HCT116 (cell line): ENCODE measurements around the gene SETD1B. TPM values are rescaled to one million over a fixed set of nuclear protein-coding genes. Genes with fewer than 3 reads are reported as not detected.

Experiments used
- ATAC-seq: fragments of 200-7000 bp; cut with Tn5 transposase; 2 replicates; pipeline ENCODE4 v1.9.1; 2020; ENCODE audit warnings: mild to moderate bottlenecking, moderate library complexity
- BruUV-seq: library from RNA; stranded (reverse); fragments of 400-500 nt; replicated peaks from 2 replicates; lab custom pipeline; 2021; lab: Mats Ljungman, UMichigan
- CTCF ChIA-PET: fragments of 300-600 bp; sonication (Branson Sonifier 250); formaldehyde crosslinking; loops from one replicate; lab custom pipeline; 2021; ENCODE audit warnings: antibody characterized with exemption; lab: Charles Lee
- POLR2A ChIA-PET: fragments of 300-600, 350-600 bp; sonication (Branson Sonifier 250); formaldehyde crosslinking; loops from one replicate; lab custom pipeline; 2021; ENCODE audit warnings: antibody characterized with exemption; lab: Charles Lee
- RAD21 ChIA-PET, 2 experiments: fragments of 300-600 bp; sonication (Branson Sonifier 250); formaldehyde crosslinking; loops; one replicate each; lab custom pipeline; 2023; ENCODE audit warnings: low total read pairs in 2 of 2; ENCODE audit not compliant: uncharacterized antibody in 2 of 2, unreplicated experiment in 2 of 2, low non-redundant PET in 1 of 2; lab: Charles Lee
- DNase-seq: peaks from one replicate; pipeline ENCODE4 v3.0.0-alpha.2; 2010; ENCODE audit warnings: low read depth, low spot score
- H2AFZ ChIP-seq: fragments of 200-600 bp; shearing (Covaris generic), sonication (generic); 2 replicates; pipeline ENCODE4 v1.6.1; 2017; ENCODE audit warnings: low read depth, mixed run types, mixed read lengths, antibody characterized with exemption, low read length; ENCODE audit not compliant: poor library complexity, severe bottlenecking
- H3K27ac ChIP-seq: 2 replicates; pipeline ENCODE4 v1.5.1; 2012; ENCODE audit warnings: low read depth, low read length
- H3K27me3 ChIP-seq: fragments of 200-600 bp; sonication (generic); 2 replicates; pipeline ENCODE4 v1.6.1; 2016; ENCODE audit warnings: mixed run types, low read length, mixed read lengths; ENCODE audit not compliant: insufficient read depth
- H3K36me3 ChIP-seq, 2 experiments: fragments of 200-500 bp in 1 of 2; fragments of 200-600 bp in 1 of 2; sonication (Bioruptor generic) in 1 of 2; sonication (generic) in 1 of 2; 2 replicates each; pipeline versions ENCODE4 v1.5.1 to v1.6.1; 2014 to 2016; ENCODE audit warnings: low read length in 2 of 2, inconsistent platforms in 1 of 2, mixed read lengths in 1 of 2, mixed run types in 1 of 2; ENCODE audit not compliant: insufficient read depth in 2 of 2, control insufficient read depth in 1 of 2
- H3K4me1 ChIP-seq, 2 experiments: fragments of 200-600 bp in 1 of 2; sonication (generic) in 1 of 2; 2 replicates each; pipeline versions ENCODE4 v1.5.1 to v1.6.1; 2012 to 2017; ENCODE audit warnings: low read length in 2 of 2, inconsistent platforms in 1 of 2, mild to moderate bottlenecking in 1 of 2, mixed read lengths in 1 of 2, mixed run types in 1 of 2, moderate library complexity in 1 of 2; ENCODE audit not compliant: insufficient read depth in 2 of 2, control insufficient read depth in 1 of 2
- H3K4me2 ChIP-seq: fragments of 200-600 bp; sonication (generic); 2 replicates; pipeline ENCODE4 v1.6.1; 2017; ENCODE audit warnings: mixed run types, low read length, mixed read lengths
- H3K4me3 ChIP-seq, 2 experiments: fragments of 200-600 bp in 1 of 2; sonication (generic) in 1 of 2; replicated peaks in 1 of 2; 2 replicates each; pipeline ENCODE4 v1.5.1; 2011 to 2016; ENCODE audit warnings: low read length in 2 of 2, control low read depth in 1 of 2, low read depth in 1 of 2, mild to moderate bottlenecking in 1 of 2, mixed read lengths in 1 of 2, mixed run types in 1 of 2
- H3K79me2 ChIP-seq: fragments of 200-600 bp; sonication (generic); 2 replicates; pipeline ENCODE4 v1.6.1; 2017; ENCODE audit warnings: mild to moderate bottlenecking, mixed run types, low read length, moderate library complexity, mixed read lengths; ENCODE audit not compliant: insufficient read depth
- H3K9ac ChIP-seq: fragments of 200-600 bp; sonication (generic); 2 replicates; pipeline ENCODE4 v1.6.1; 2016; ENCODE audit warnings: low read length, mixed read lengths
- H3K9me2 ChIP-seq: fragments of 200-600 bp; sonication (generic), shearing (Covaris generic); 2 replicates; pipeline ENCODE4 v1.6.1; 2017; ENCODE audit warnings: mixed run types, mild to moderate bottlenecking, moderate library complexity; ENCODE audit not compliant: insufficient read depth
- H3K9me3 ChIP-seq, 2 experiments: fragments of 200-500 bp in 1 of 2; fragments of 200-600 bp in 1 of 2; sonication (Bioruptor generic) in 1 of 2; sonication (generic) in 1 of 2; 2 replicates each; pipeline ENCODE4 v1.6.1; 2014 to 2017; ENCODE audit warnings: low read length in 2 of 2, mixed read lengths in 2 of 2, inconsistent platforms in 1 of 2, low read depth in 1 of 2, mild to moderate bottlenecking in 1 of 2, mixed run types in 1 of 2, moderate library complexity in 1 of 2; ENCODE audit not compliant: control insufficient read depth in 1 of 2, insufficient read depth in 1 of 2
- H4K20me1 ChIP-seq: fragments of 200-600 bp; sonication (generic), shearing (Covaris generic); 2 replicates; pipeline ENCODE4 v1.6.1; 2017; ENCODE audit warnings: mixed run types, mild to moderate bottlenecking, moderate library complexity; ENCODE audit not compliant: insufficient read depth
- ATF3 ChIP-seq: IDR thresholded peaks from 2 replicates; pipeline ENCODE4 v1.6.1; 2012
- CEBPB ChIP-seq: IDR thresholded peaks from 2 replicates; pipeline ENCODE4 v1.6.1; 2012; ENCODE audit warnings: low read depth
- EZH2 ChIP-seq: fragments of 200-600 bp; sonication (generic); IDR thresholded peaks from 2 replicates; pipeline ENCODE4 v1.6.1; 2017; ENCODE audit warnings: antibody characterized with exemption, mixed run types
- REST ChIP-seq: IDR thresholded peaks from 2 replicates; pipeline ENCODE4 v1.6.1; 2012; ENCODE audit warnings: low read depth
- ZBTB33 ChIP-seq: IDR thresholded peaks from 2 replicates; pipeline ENCODE4 v1.6.1; 2011; ENCODE audit warnings: mild to moderate bottlenecking, low read length, moderate library complexity; ENCODE audit not compliant: insufficient replicate concordance; ENCODE audit errors: extremely low read depth
- ZFX ChIP-seq: fragments of 450-650 bp; IDR thresholded peaks from 2 replicates; pipeline ENCODE4 v1.6.1; 2017
- intact Hi-C: fragments of 100-400 bp; cut with micrococcal nuclease; formaldehyde crosslinking; loops from 2 replicates; pipeline ENCODE4 v1.10.0; 2022
- total RNA-seq: library from RNA; stranded (reverse); gene quantifications from one replicate; pipeline ENCODE4 v1.2.1, GENCODE V29; 2021; ENCODE audit not compliant: unreplicated experiment

Gene SETD1B
- total RNA-seq, 1 experiment from 2014 or later = 17.5 TPM

GRCh38 chr12:121808623-121809022 lies 4.8 kb downstream of the SETD1B start:
- Histone ChIP-seq H3K4me2 (no peak overlapping the region), H3K27ac (no peak overlapping the region), H3K9me3 (no peaks in the 10 kb centered on the region), H3K9ac (no peak overlapping the region), H2AFZ (no peak overlapping the region), H3K4me3 (no peak overlapping the region), H3K27me3 (no peaks in the 10 kb centered on the region), H3K79me2 (peaks cover 81% of the 10 kb centered on the region), H3K36me3 (peaks cover 10 to 27% of the 10 kb centered on the region in 2 experiments; a peak in 3 of 4 replicates), H3K4me1 (peaks cover 13 to 43% of the 10 kb centered on the region in 2 experiments), H3K9me2 (no peaks in the 10 kb centered on the region), H4K20me1 (no peaks in the 10 kb centered on the region)
- TF ChIP-seq CEBPB (no peak), ZBTB33 (no peak), EZH2 (no peak), ZFX (no peak)
- ATAC-seq = no peak
- DNase-seq = no peak
- CTCF ChIA-PET = interaction anchor here (3.9 kb wide), 1 partner anchor 13 kb away, joined by 33 read pairs; the partner anchor contains the start of gene RHOF
- POLR2A ChIA-PET = interaction anchor here (2.6 kb wide), 1 partner anchor 14 kb away, joined by 9 read pairs; no protein-coding TSS in a partner anchor
- no TSS peak for BruUV-seq
- intact Hi-C loops = no loop called here
- RAD21 ChIA-PET = no interaction called here

- H3K27ac ChIP-seq = no peak overlapping the region; the same call in 1 of the 2 replicates
- peaks cover 14 to 31% of the 10 kb centered on the region in 2 experiments; a peak in 3 of 4 replicates for H3K36me3 ChIP-seq
- no peaks in the 10 kb centered on the region for H3K9me3 ChIP-seq
- no peak for TF ChIP-seq EZH2
- no peak for TF ChIP-seq ATF3
- TF ChIP-seq CEBPB = no peak
- no peak for TF ChIP-seq REST
- no peaks in the 10 kb centered on the region for H3K27me3 ChIP-seq
- CTCF ChIA-PET = interaction anchor here (3.3 kb wide), 1 partner anchor 14 kb away, joined by 149 read pairs; the partner anchor contains the start of gene RHOF
- POLR2A ChIA-PET = interaction anchor here (0.6 to 3.5 kb wide), 2 partner anchors 15 to 24 kb away, joined by 3 to 26 read pairs; partner anchors contain the start of gene RHOF
- intact Hi-C loops = no loop called here
- peaks cover 86% of the 10 kb centered on the region for H3K79me2 ChIP-seq
- ATAC-seq (no peak), DNase-seq (no peak)
- BruUV-seq = no TSS peak
- no peaks in the 10 kb centered on the region for H3K9me2 ChIP-seq
- RAD21 ChIA-PET = no interaction called here
- H3K4me3 ChIP-seq = no peak overlapping the region
- no peak overlapping the region for H3K4me2 ChIP-seq
- H3K4me1 ChIP-seq = peaks cover 13 to 43% of the 10 kb centered on the region in 2 experiments
- H3K9ac ChIP-seq = no peak overlapping the region
- H4K20me1 ChIP-seq = no peaks in the 10 kb centered on the region
- H2AFZ ChIP-seq = no peak overlapping the region
These were observed 5.9 kb downstream of the SETD1B start for GRCh38 chr12:121809712-121810116.
